SK-N-SH treated with all-trans-retinoic acid at 6 μM for 48 hours (cell line): ENCODE data around the gene ATP1A3.

Source experiments
- ARNTL ChIP-seq: fragments of 450-650 bp; formaldehyde crosslinking; IDR thresholded peaks from 2 replicates; pipeline ENCODE4 v1.5.0; 2020; ENCODE audit warnings: low read depth, mild to moderate bottlenecking, moderate library complexity, borderline replicate concordance
- BACH2 ChIP-seq: fragments of 250-450 bp; sonication (Bioruptor Pico); IDR thresholded peaks from 2 replicates; pipeline ENCODE4 v1.9.0; 2021; ENCODE audit warnings: mild to moderate bottlenecking, borderline replicate concordance
- CSRNP3 ChIP-seq: fragments of 250-450 bp; sonication (Bioruptor Pico); IDR thresholded peaks from 2 replicates; pipeline ENCODE4 v1.5.1; 2021; ENCODE audit warnings: mild to moderate bottlenecking, moderate library complexity
- ESRRG ChIP-seq: fragments of 250-450 bp; sonication (Bioruptor Pico); IDR thresholded peaks from 2 replicates; pipeline ENCODE4 v1.6.1; 2021; ENCODE audit warnings: mild to moderate bottlenecking
- OSR1 ChIP-seq: fragments of 250-450 bp; sonication (Bioruptor Pico); IDR thresholded peaks from 2 replicates; pipeline ENCODE4 v1.8.0; 2022; ENCODE audit warnings: moderate library complexity, mild to moderate bottlenecking, inconsistent platforms
- RARB ChIP-seq: fragments of 250-450 bp; sonication (Bioruptor Pico); IDR thresholded peaks from 2 replicates; pipeline ENCODE4 v1.8.0; 2021; ENCODE audit warnings: mild to moderate bottlenecking, moderate library complexity
- SNAI2 ChIP-seq: fragments of 250-450 bp; sonication (Bioruptor Pico); IDR thresholded peaks from 2 replicates; pipeline ENCODE4 v1.5.0; 2020; ENCODE audit warnings: mild to moderate bottlenecking, moderate library complexity
- TSHZ2 ChIP-seq: fragments of 250-450 bp; sonication (Bioruptor Pico); IDR thresholded peaks from 2 replicates; pipeline ENCODE4 v1.5.0; 2020; ENCODE audit warnings: mild to moderate bottlenecking, moderate library complexity
- ZFP30 ChIP-seq: fragments of 450-650 bp; formaldehyde crosslinking; IDR thresholded peaks from 2 replicates; pipeline ENCODE4 v1.5.0; 2022; ENCODE audit warnings: mild to moderate bottlenecking, moderate library complexity
- ZNF8 ChIP-seq: fragments of 450-650 bp; formaldehyde crosslinking; IDR thresholded peaks from 2 replicates; pipeline ENCODE4 v1.5.0; 2020; ENCODE audit warnings: mild to moderate bottlenecking, moderate library complexity
- TF ChIP-seq, protein P1 (sequence below): fragments of 250-450 bp; sonication (Bioruptor Pico); IDR thresholded peaks from 2 replicates; pipeline ENCODE4 v1.8.0; 2020; ENCODE audit warnings: mild to moderate bottlenecking, moderate library complexity, borderline replicate concordance
- TF ChIP-seq, protein P2 (sequence below): fragments of 250-450 bp; sonication (Bioruptor Pico); IDR thresholded peaks from 2 replicates; pipeline ENCODE4 v1.8.0; 2021; ENCODE audit warnings: low read depth, mild to moderate bottlenecking, moderate library complexity, borderline replicate concordance
- TF ChIP-seq, protein P3 (sequence below): fragments of 250-450 bp; sonication (Bioruptor Pico); IDR thresholded peaks from 2 replicates; pipeline ENCODE4 v1.5.1; 2020; ENCODE audit warnings: low read depth, mild to moderate bottlenecking, moderate library complexity

- TF ChIP-seq SNAI2 (CRISPR knock-in tag), result no peak
- TF ChIP-seq BACH2, result no peak
- TF ChIP-seq, protein P1, sequence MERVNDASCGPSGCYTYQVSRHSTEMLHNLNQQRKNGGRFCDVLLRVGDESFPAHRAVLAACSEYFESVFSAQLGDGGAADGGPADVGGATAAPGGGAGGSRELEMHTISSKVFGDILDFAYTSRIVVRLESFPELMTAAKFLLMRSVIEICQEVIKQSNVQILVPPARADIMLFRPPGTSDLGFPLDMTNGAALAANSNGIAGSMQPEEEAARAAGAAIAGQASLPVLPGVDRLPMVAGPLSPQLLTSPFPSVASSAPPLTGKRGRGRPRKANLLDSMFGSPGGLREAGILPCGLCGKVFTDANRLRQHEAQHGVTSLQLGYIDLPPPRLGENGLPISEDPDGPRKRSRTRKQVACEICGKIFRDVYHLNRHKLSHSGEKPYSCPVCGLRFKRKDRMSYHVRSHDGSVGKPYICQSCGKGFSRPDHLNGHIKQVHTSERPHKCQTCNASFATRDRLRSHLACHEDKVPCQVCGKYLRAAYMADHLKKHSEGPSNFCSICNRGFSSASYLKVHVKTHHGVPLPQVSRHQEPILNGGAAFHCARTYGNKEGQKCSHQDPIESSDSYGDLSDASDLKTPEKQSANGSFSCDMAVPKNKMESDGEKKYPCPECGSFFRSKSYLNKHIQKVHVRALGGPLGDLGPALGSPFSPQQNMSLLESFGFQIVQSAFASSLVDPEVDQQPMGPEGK (CRISPR knock-in tag), result no peak
- TF ChIP-seq, protein P2, sequence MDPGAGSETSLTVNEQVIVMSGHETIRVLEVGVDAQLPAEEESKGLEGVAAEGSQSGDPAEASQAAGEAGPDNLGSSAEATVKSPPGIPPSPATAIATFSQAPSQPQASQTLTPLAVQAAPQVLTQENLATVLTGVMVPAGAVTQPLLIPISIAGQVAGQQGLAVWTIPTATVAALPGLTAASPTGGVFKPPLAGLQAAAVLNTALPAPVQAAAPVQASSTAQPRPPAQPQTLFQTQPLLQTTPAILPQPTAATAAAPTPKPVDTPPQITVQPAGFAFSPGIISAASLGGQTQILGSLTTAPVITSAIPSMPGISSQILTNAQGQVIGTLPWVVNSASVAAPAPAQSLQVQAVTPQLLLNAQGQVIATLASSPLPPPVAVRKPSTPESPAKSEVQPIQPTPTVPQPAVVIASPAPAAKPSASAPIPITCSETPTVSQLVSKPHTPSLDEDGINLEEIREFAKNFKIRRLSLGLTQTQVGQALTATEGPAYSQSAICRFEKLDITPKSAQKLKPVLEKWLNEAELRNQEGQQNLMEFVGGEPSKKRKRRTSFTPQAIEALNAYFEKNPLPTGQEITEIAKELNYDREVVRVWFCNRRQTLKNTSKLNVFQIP, result no peak
- no peak for TF ChIP-seq ZNF8 (CRISPR knock-in tag)
- no peak for TF ChIP-seq TSHZ2 (CRISPR knock-in tag)
- no peak for TF ChIP-seq CSRNP3
- TF ChIP-seq OSR1 (CRISPR knock-in tag), result no peak
- TF ChIP-seq, protein P3, sequence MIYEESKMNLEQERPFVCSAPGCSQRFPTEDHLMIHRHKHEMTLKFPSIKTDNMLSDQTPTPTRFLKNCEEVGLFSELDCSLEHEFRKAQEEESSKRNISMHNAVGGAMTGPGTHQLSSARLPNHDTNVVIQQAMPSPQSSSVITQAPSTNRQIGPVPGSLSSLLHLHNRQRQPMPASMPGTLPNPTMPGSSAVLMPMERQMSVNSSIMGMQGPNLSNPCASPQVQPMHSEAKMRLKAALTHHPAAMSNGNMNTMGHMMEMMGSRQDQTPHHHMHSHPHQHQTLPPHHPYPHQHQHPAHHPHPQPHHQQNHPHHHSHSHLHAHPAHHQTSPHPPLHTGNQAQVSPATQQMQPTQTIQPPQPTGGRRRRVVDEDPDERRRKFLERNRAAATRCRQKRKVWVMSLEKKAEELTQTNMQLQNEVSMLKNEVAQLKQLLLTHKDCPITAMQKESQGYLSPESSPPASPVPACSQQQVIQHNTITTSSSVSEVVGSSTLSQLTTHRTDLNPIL, result no peak
- TF ChIP-seq ZFP30, result no peak
- TF ChIP-seq ARNTL (CRISPR knock-in tag), result no peak
- no peak for TF ChIP-seq ESRRG (CRISPR knock-in tag)
- TF ChIP-seq RARB, result no peak
Measured at GRCh38 chr19:41940731-41941409, 53.2 kb downstream of the ATP1A3 start.
